ENCODE data around the gene CCDC60. TPM values are rescaled to one million over a fixed set of nuclear protein-coding genes. Genes with fewer than 3 reads are reported as not detected.

Gene CCDC60
- total and polyA plus RNA-seq, 2 of the 13 experiments (the other 11 are each of a cell fraction or from before 2014, with no cell fraction given): not detected

DNA sequence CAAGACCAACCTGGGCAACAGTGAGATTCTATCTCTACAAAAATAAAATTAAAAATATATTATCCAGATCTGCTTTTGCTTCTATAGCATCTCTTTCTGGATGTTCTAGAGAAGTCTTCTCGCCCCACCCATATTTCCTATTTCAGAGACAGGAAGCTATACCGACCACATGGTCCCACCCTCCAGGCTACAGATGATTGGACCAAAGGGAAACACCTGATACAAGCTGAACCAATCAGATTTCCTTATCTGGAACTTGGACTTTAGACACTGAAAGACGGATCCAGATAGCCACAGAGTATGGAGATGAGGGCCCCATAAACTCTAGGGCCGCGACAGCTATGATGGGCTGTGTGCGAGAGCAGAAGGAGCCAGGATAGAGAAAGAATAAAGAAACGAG, 48.7 kb downstream of the CCDC60 start:
- no peak overlapping the region for H3K4me2 ChIP-seq (ENCODE audit: low read depth, low read length)
- H3K9ac ChIP-seq (ENCODE audit: insufficient read depth, low read depth, low read length): no peak overlapping the region
- no peaks in the 10 kb centered on the region for H3K36me3 ChIP-seq (replicated peaks in 1 of 2; ENCODE audit: control insufficient read depth in 1 of 2, insufficient read depth in 2 of 2, low read length in 2 of 2)
- ChIA-PET CTCF (ENCODE audit: low intra/inter-chr PET ratio, low total read pairs) (no interaction called here), POLR2A (no interaction called here)
- TF ChIP-seq MAFG (CRISPR knock-in tag; IDR thresholded peaks at IDR 0.05): no peak
- no peak for TF ChIP-seq DNMT3B (CRISPR knock-in tag; conservative IDR thresholded peaks at IDR 0.05)
- TF ChIP-seq DDIT3 (CRISPR knock-in tag; IDR thresholded peaks at IDR 0.05): no peak
- no peak for TF ChIP-seq CEBPG (CRISPR knock-in tag; IDR thresholded peaks at IDR 0.05)
- TF ChIP-seq NBN (conservative IDR thresholded peaks at IDR 0.05): no peak
- no peak for TF ChIP-seq RAD51 (IDR thresholded peaks at IDR 0.05; ENCODE audit: borderline replicate concordance)
- no peak for TF ChIP-seq PITX1 (CRISPR knock-in tag; IDR thresholded peaks at IDR 0.05)
- no peak for TF ChIP-seq ZFP82 (CRISPR knock-in tag; IDR thresholded peaks at IDR 0.05; ENCODE audit: borderline replicate concordance)
- TF ChIP-seq, protein P1, sequence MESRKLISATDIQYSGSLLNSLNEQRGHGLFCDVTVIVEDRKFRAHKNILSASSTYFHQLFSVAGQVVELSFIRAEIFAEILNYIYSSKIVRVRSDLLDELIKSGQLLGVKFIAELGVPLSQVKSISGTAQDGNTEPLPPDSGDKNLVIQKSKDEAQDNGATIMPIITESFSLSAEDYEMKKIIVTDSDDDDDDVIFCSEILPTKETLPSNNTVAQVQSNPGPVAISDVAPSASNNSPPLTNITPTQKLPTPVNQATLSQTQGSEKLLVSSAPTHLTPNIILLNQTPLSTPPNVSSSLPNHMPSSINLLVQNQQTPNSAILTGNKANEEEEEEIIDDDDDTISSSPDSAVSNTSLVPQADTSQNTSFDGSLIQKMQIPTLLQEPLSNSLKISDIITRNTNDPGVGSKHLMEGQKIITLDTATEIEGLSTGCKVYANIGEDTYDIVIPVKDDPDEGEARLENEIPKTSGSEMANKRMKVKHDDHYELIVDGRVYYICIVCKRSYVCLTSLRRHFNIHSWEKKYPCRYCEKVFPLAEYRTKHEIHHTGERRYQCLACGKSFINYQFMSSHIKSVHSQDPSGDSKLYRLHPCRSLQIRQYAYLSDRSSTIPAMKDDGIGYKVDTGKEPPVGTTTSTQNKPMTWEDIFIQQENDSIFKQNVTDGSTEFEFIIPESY (CRISPR knock-in tag; IDR thresholded peaks at IDR 0.05): no peak
- no peak for TF ChIP-seq CHD2 (IDR thresholded peaks at IDR 0.05; ENCODE audit: low read depth, low read length)
- no peak for TF ChIP-seq ZSCAN22 (CRISPR knock-in tag; IDR thresholded peaks at IDR 0.05)
- TF ChIP-seq, protein P2, sequence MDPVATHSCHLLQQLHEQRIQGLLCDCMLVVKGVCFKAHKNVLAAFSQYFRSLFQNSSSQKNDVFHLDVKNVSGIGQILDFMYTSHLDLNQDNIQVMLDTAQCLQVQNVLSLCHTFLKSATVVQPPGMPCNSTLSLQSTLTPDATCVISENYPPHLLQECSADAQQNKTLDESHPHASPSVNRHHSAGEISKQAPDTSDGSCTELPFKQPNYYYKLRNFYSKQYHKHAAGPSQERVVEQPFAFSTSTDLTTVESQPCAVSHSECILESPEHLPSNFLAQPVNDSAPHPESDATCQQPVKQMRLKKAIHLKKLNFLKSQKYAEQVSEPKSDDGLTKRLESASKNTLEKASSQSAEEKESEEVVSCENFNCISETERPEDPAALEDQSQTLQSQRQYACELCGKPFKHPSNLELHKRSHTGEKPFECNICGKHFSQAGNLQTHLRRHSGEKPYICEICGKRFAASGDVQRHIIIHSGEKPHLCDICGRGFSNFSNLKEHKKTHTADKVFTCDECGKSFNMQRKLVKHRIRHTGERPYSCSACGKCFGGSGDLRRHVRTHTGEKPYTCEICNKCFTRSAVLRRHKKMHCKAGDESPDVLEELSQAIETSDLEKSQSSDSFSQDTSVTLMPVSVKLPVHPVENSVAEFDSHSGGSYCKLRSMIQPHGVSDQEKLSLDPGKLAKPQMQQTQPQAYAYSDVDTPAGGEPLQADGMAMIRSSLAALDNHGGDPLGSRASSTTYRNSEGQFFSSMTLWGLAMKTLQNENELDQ (CRISPR knock-in tag; IDR thresholded peaks at IDR 0.05; ENCODE audit: borderline replicate concordance): no peak
- no peak for TF ChIP-seq SMC3 (IDR thresholded peaks at IDR 0.05; ENCODE audit: low read length)
- TF ChIP-seq, protein P3, sequence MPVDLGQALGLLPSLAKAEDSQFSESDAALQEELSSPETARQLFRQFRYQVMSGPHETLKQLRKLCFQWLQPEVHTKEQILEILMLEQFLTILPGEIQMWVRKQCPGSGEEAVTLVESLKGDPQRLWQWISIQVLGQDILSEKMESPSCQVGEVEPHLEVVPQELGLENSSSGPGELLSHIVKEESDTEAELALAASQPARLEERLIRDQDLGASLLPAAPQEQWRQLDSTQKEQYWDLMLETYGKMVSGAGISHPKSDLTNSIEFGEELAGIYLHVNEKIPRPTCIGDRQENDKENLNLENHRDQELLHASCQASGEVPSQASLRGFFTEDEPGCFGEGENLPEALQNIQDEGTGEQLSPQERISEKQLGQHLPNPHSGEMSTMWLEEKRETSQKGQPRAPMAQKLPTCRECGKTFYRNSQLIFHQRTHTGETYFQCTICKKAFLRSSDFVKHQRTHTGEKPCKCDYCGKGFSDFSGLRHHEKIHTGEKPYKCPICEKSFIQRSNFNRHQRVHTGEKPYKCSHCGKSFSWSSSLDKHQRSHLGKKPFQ (CRISPR knock-in tag; IDR thresholded peaks at IDR 0.05; ENCODE audit: insufficient replicate concordance): no peak
- TF ChIP-seq, protein P4, sequence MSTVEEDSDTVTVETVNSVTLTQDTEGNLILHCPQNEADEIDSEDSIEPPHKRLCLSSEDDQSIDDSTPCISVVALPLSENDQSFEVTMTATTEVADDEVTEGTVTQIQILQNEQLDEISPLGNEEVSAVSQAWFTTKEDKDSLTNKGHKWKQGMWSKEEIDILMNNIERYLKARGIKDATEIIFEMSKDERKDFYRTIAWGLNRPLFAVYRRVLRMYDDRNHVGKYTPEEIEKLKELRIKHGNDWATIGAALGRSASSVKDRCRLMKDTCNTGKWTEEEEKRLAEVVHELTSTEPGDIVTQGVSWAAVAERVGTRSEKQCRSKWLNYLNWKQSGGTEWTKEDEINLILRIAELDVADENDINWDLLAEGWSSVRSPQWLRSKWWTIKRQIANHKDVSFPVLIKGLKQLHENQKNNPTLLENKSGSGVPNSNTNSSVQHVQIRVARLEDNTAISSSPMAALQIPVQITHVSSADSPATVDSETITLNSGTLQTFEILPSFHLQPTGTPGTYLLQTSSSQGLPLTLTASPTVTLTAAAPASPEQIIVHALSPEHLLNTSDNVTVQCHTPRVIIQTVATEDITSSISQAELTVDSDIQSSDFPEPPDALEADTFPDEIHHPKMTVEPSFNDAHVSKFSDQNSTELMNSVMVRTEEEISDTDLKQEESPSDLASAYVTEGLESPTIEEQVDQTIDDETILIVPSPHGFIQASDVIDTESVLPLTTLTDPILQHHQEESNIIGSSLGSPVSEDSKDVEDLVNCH (CRISPR knock-in tag; IDR thresholded peaks at IDR 0.05): no peak
- H3K79me2 ChIP-seq (ENCODE audit: insufficient read depth, low read length): no peaks in the 10 kb centered on the region
- BruUV-seq (replicated peaks): no TSS peak
- no peak overlapping the region for H2AFZ ChIP-seq (ENCODE audit: low read length)
- ATAC-seq (no peak), FAIRE-seq (no peak), DNase-seq (ENCODE audit: low spot score) (no peak)
- 65% methylated on average over 7 of the region's 7 CpGs for WGBS (ENCODE audit: low lambda C conversion rate)
- in situ Hi-C loops (cut with HindIII; ENCODE audit: extremely low pct_ligation_motif_present, low pct_unique_long_range_greater_than_20kb): no loop called here
- no peak overlapping the region for H3K27ac ChIP-seq (ENCODE audit: extremely low read length, insufficient read depth, low read length)
- no peaks in the 10 kb centered on the region for H4K20me1 ChIP-seq (ENCODE audit: insufficient read depth, low read length)
- no peaks in the 10 kb centered on the region for H3K4me1 ChIP-seq (ENCODE audit: insufficient read depth, low read length)
- H3K9me3 ChIP-seq (ENCODE audit: low read length): no peaks in the 10 kb centered on the region
- intact Hi-C loops (cut with micrococcal nuclease; ENCODE audit: unreplicated experiment): no loop called here
- no peak overlapping the region for H3K4me3 ChIP-seq (replicated peaks in 1 of 3; ENCODE audit: insufficient read depth in 1 of 3, low read depth in 2 of 3, low read length in 3 of 3)
- H3K27me3 ChIP-seq (ENCODE audit: control insufficient read depth in 1 of 2, insufficient read depth in 2 of 2, low read length in 2 of 2): no peaks in the 10 kb centered on the region
